Measurements from ENCODE around the gene HEMK1. TPM values are rescaled to one million over a fixed set of nuclear protein-coding genes. Genes with fewer than 3 reads are reported as not detected.

The HEMK1 gene
- total and polyA plus RNA-seq, 2 of the 8 experiments (the other 6 are each of a cell fraction or from before 2014, with no cell fraction given), result 9.7 to 10.6 TPM

GRCh38 chr3:50617096-50617791 lies 47.9 kb downstream of the HEMK1 start, which contains the start of gene MAPKAPK3 (continued):
- TF ChIP-seq FOSL1 (IDR thresholded peaks at IDR 0.05; ENCODE audit: insufficient read depth, low read depth, low read length) (no peak), TAF7 (optimal IDR thresholded peaks at IDR 0.05; ENCODE audit: borderline replicate concordance, low read depth, low read length) (no peak), RNF2 (IDR thresholded peaks at IDR 0.05; ENCODE audit: borderline replicate concordance, low read depth, low read length, missing control alignments, poor library complexity, severe bottlenecking) (no peak), SIN3A (conservative IDR thresholded peaks at IDR 0.05 in 1 of 2, IDR thresholded peaks at IDR 0.05 in 1 of 2; ENCODE audit: low read depth in 1 of 2, low read length in 2 of 2) (0 out of 4 replicates have a peak, but pooled peaks have one; percentile 7 to 13), CHD1 (IDR thresholded peaks at IDR 0.05; ENCODE audit: low read depth, low read length) (no peak), ZNF274 (IDR thresholded peaks at IDR 0.05; ENCODE audit: borderline replicate concordance, extremely low read depth, low read length) (no peak), JUN (IDR thresholded peaks at IDR 0.05; ENCODE audit: low read depth, low read length) (no peak), ATF3 (IDR thresholded peaks at IDR 0.05; ENCODE audit: insufficient read depth, low read depth, low read length) (no peak), TCF12 (IDR thresholded peaks at IDR 0.05; ENCODE audit: low read depth, low read length) (no peak), SIX5 (IDR thresholded peaks at IDR 0.05; ENCODE audit: low read depth, low read length) (no peak), RBBP5 (IDR thresholded peaks at IDR 0.05; ENCODE audit: borderline replicate concordance, low read depth, low read length) (no peak), RAD21 (IDR thresholded peaks at IDR 0.05 in 1 of 2, conservative IDR thresholded peaks at IDR 0.05 in 1 of 2; ENCODE audit: low read depth in 2 of 2, low read length in 2 of 2) (no peak), EZH2 (IDR thresholded peaks at IDR 0.05; ENCODE audit: low read depth, low read length, severe bottlenecking) (no peak), MAX (IDR thresholded peaks at IDR 0.05) (peak; percentile 81), HDAC2 (IDR thresholded peaks at IDR 0.05; ENCODE audit: borderline replicate concordance in 1 of 2, low read depth in 2 of 2, low read length in 2 of 2) (no peak), USF2 (IDR thresholded peaks at IDR 0.05; ENCODE audit: low read length) (peak; percentile 57), CEBPB (IDR thresholded peaks at IDR 0.05; ENCODE audit: low read depth, low read length) (0 out of 2 replicates have a peak, but pooled peaks have one; percentile 8), SUZ12 (IDR thresholded peaks at IDR 0.05; ENCODE audit: low read length) (no peak), PHF8 (conservative IDR thresholded peaks at IDR 0.05; ENCODE audit: low read depth, low read length) (peak; percentile 59; the same call in 1 of the 2 replicates), SP1 (IDR thresholded peaks at IDR 0.05; ENCODE audit: low read depth, low read length) (no peak), GABPA (IDR thresholded peaks at IDR 0.05; ENCODE audit: borderline replicate concordance, insufficient read depth, low read length) (no peak)
